ENCODE results near the gene LEFTY1. TPM values are rescaled to one million over a fixed set of nuclear protein-coding genes. Genes with fewer than 3 reads are reported as not detected.
"Not testable (repeated sequence)": the region's sequence is repeated elsewhere in the genome, so short reads cannot be mapped to it uniquely, and the experiment has no call there.

LEFTY1 gene, protein sequence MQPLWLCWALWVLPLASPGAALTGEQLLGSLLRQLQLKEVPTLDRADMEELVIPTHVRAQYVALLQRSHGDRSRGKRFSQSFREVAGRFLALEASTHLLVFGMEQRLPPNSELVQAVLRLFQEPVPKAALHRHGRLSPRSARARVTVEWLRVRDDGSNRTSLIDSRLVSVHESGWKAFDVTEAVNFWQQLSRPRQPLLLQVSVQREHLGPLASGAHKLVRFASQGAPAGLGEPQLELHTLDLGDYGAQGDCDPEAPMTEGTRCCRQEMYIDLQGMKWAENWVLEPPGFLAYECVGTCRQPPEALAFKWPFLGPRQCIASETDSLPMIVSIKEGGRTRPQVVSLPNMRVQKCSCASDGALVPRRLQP
- total RNA-seq: 0.39 TPM
- under 1 TPM in 2 of 4 donors, not detected in 2; 0.13 to 0.17 TPM for polyA plus RNA-seq

GRCh38 chr1:225888898-225889601 is at the start of gene LEFTY1:
Gene LEFTY1 (minus strand): TSS chr1:225889146. CDS start chr1:225889066, 80 bp downstream.
- H3K27ac ChIP-seq (ENCODE audit: insufficient read depth, low read length, poor library complexity, severe bottlenecking): no peak within 1 kb of the TSS
- H3K27me3 ChIP-seq (ENCODE audit: control insufficient read depth, insufficient read depth, low read length): no peaks in the 10 kb centered on the region
- Mint-ChIP-seq H3K27ac (peak within 1 kb of the TSS in 2 of 3 donors; percentile 36 to 65), H3K36me3 (no peaks in the 10 kb centered on the region), H3K4me1 (peaks cover 2 to 37% (median 7%) of the 10 kb centered on the region in 4 donors), H3K9me3 (peaks cover 0 to 2% (median 0%) of the 10 kb centered on the region in 7 donors), H3K27me3 (no peaks in the 10 kb centered on the region), H3K4me3 (peak within 1 kb of the TSS in 2 of 4 donors; percentile 38 to 49)
- H3K36me3 ChIP-seq (ENCODE audit: control insufficient read depth, insufficient read depth, low read length): no peaks in the 10 kb centered on the region
- peaks cover 4% of the 10 kb centered on the region for H3K4me1 ChIP-seq (ENCODE audit: control insufficient read depth, insufficient read depth, low read length, poor library complexity, severe bottlenecking)
- ATAC-seq (ENCODE audit: low read depth in 2 of 2): no peak
- no peaks in the 10 kb centered on the region for H3K9me3 ChIP-seq (ENCODE audit: control insufficient read depth in 2 of 2, low read length in 2 of 2)
- DNase-seq: no peak
- no peak within 1 kb of the TSS for H3K4me3 ChIP-seq (ENCODE audit: low read depth, low read length)

DNA sequence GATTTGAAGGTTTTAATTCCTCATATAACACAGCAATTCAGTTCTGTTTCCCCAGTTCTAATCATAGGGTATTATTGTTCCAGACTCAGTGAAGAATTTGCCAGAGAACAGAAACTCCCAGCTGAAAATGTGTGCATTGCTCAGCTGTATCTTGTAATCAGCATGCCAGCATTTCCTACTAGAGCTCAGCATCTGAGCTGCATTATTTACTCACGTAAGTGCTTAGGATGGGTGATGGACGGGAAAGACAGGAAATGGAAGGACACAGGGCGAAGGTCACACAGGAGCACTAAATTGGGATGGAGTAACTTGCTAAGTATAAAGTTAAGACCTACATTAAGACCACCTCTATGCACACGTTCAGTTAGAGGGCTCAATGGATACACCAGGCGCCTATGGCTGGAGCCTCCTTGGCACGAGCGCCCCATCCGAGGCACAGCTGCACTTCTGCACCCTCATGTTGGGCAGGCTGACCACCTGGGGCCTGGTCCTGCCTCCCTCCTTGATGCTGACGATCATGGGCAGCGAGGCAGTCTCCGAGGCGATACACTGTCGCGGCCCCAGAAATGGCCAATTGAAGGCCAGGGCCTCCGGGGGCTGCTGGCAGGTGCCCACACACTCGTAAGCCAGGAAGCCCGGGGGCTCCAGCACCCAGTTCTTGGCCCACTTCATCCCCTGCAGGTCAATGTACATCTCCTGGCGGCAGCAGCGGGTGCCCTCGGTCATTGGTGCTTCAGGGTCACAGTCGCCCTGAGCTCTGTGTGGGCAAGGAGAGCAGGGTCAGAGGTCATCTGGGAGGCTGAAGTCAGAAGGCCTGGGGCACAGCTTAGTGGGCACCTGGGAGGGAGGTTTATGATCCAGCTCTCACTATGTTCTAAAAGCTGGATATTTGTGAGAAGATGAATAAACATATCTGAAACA is 48.4 kb upstream of the LEFTY1 start:
- H3K4me3 Mint-ChIP-seq: no peak overlapping the region
- H3K36me3 ChIP-seq (ENCODE audit: control insufficient read depth, insufficient read depth, low read length): no peaks in the 10 kb centered on the region
- no peaks in the 10 kb centered on the region for H3K4me1 Mint-ChIP-seq
- no peak overlapping the region for H3K27ac ChIP-seq (ENCODE audit: insufficient read depth, low read length, poor library complexity, severe bottlenecking)
- peaks cover 3% of the 10 kb centered on the region for H3K27me3 Mint-ChIP-seq
- H3K36me3 Mint-ChIP-seq: no peaks in the 10 kb centered on the region
- ATAC-seq (ENCODE audit: low read depth in 2 of 2): no peak
- no peaks in the 10 kb centered on the region for H3K27me3 ChIP-seq (ENCODE audit: control insufficient read depth, insufficient read depth, low read length)
- H3K4me1 ChIP-seq (ENCODE audit: control insufficient read depth, insufficient read depth, low read length, poor library complexity, severe bottlenecking): no peaks in the 10 kb centered on the region
- H3K27ac Mint-ChIP-seq: no peak overlapping the region
- no peaks in the 10 kb centered on the region for H3K9me3 ChIP-seq (ENCODE audit: control insufficient read depth in 2 of 2, low read length in 2 of 2)
- no peak overlapping the region for H3K4me3 ChIP-seq (ENCODE audit: low read depth, low read length)
- no peaks in the 10 kb centered on the region for H3K9me3 Mint-ChIP-seq
- DNase-seq: no peak

GRCh38 chr1:225936523-225936922 is 47.6 kb upstream of the LEFTY1 start:
- Mint-ChIP-seq H3K36me3 (no peaks in the 10 kb centered on the region), H3K27me3 (peaks cover 10% of the 10 kb centered on the region), H3K4me3 (no peak overlapping the region), H3K27ac (no peak overlapping the region), H3K4me1 (peaks cover 0 to 1% (median 0%) of the 10 kb centered on the region in 4 donors), H3K9me3 (no peaks in the 10 kb centered on the region)
- Histone ChIP-seq H3K36me3 (ENCODE audit: control insufficient read depth, insufficient read depth, low read length) (no peaks in the 10 kb centered on the region), H3K27ac (ENCODE audit: insufficient read depth, low read length, poor library complexity, severe bottlenecking) (no peak overlapping the region), H3K4me3 (ENCODE audit: low read depth, low read length) (no peak overlapping the region), H3K4me1 (ENCODE audit: control insufficient read depth, insufficient read depth, low read length, poor library complexity, severe bottlenecking) (no peaks in the 10 kb centered on the region), H3K9me3 (ENCODE audit: control insufficient read depth in 2 of 2, low read length in 2 of 2) (no peaks in the 10 kb centered on the region), H3K27me3 (ENCODE audit: control insufficient read depth, insufficient read depth, low read length) (no peaks in the 10 kb centered on the region)
- no peak for ATAC-seq (ENCODE audit: low read depth in 2 of 2)
- DNase-seq: no peak

- not testable (repeated sequence) for H3K4me1 ChIP-seq (ENCODE audit: control insufficient read depth, insufficient read depth, low read length, poor library complexity, severe bottlenecking); H3K27me3 Mint-ChIP-seq; ATAC-seq (ENCODE audit: low read depth in 2 of 2); H3K36me3 ChIP-seq (ENCODE audit: control insufficient read depth, insufficient read depth, low read length); H3K4me3 ChIP-seq (ENCODE audit: low read depth, low read length); H3K9me3 ChIP-seq (ENCODE audit: control insufficient read depth in 2 of 2, low read length in 2 of 2); H3K9me3 Mint-ChIP-seq; H3K27ac ChIP-seq (ENCODE audit: insufficient read depth, low read length, poor library complexity, severe bottlenecking); H3K27me3 ChIP-seq (ENCODE audit: control insufficient read depth, insufficient read depth, low read length); H3K4me3 Mint-ChIP-seq; H3K27ac Mint-ChIP-seq; H3K4me1 Mint-ChIP-seq; H3K36me3 Mint-ChIP-seq; DNase-seq
Observed at GRCh38 chr1:225936086-225936485, 47.1 kb upstream of the LEFTY1 start.

DNA sequence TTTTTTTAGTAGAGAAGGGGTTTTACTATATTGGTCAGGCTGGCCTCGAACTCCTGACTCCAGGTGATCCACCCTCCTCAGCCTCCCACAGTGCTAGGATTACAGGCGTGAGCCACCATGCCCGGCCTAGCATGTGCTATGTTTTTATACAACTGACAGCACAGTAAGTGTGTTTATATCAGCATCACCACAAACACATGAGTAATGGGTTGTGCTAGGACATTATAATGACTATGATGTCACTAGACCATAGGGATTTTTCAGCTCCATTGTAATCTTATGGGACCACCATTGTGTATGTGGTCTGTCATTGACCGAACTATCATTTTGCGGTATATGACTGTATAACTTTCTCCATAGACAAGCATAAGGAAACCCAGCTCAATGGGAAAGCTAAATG is 45.8 kb upstream of the LEFTY1 start:
- ATAC-seq (ENCODE audit: low read depth in 2 of 2) (no peak), DNase-seq (no peak)
- no peaks in the 10 kb centered on the region for H3K27me3 ChIP-seq (ENCODE audit: control insufficient read depth, insufficient read depth, low read length)
- Mint-ChIP-seq H3K4me1 (peaks cover 0 to 3% (median 0%) of the 10 kb centered on the region in 4 donors), H3K4me3 (no peak overlapping the region), H3K9me3 (no peaks in the 10 kb centered on the region), H3K27ac (no peak overlapping the region), H3K36me3 (no peaks in the 10 kb centered on the region), H3K27me3 (peaks cover 10% of the 10 kb centered on the region)
- H3K4me1 ChIP-seq (ENCODE audit: control insufficient read depth, insufficient read depth, low read length, poor library complexity, severe bottlenecking): no peaks in the 10 kb centered on the region
- H3K36me3 ChIP-seq (ENCODE audit: control insufficient read depth, insufficient read depth, low read length): no peaks in the 10 kb centered on the region
- H3K4me3 ChIP-seq (ENCODE audit: low read depth, low read length): no peak overlapping the region
- no peaks in the 10 kb centered on the region for H3K9me3 ChIP-seq (ENCODE audit: control insufficient read depth in 2 of 2, low read length in 2 of 2)
- H3K27ac ChIP-seq (ENCODE audit: insufficient read depth, low read length, poor library complexity, severe bottlenecking): no peak overlapping the region

GRCh38 chr1:225933072-225933471 is 44.1 kb upstream of the LEFTY1 start:
- Histone ChIP-seq H3K9me3 (ENCODE audit: control insufficient read depth in 2 of 2, low read length in 2 of 2) (no peaks in the 10 kb centered on the region), H3K36me3 (ENCODE audit: control insufficient read depth, insufficient read depth, low read length) (no peaks in the 10 kb centered on the region), H3K27me3 (ENCODE audit: control insufficient read depth, insufficient read depth, low read length) (no peaks in the 10 kb centered on the region), H3K27ac (ENCODE audit: insufficient read depth, low read length, poor library complexity, severe bottlenecking) (no peak overlapping the region), H3K4me1 (ENCODE audit: control insufficient read depth, insufficient read depth, low read length, poor library complexity, severe bottlenecking) (no peaks in the 10 kb centered on the region), H3K4me3 (ENCODE audit: low read depth, low read length) (no peak overlapping the region)
- Mint-ChIP-seq H3K9me3 (no peaks in the 10 kb centered on the region), H3K27me3 (peaks cover 10% of the 10 kb centered on the region), H3K4me3 (no peak overlapping the region), H3K36me3 (no peaks in the 10 kb centered on the region), H3K27ac (no peak overlapping the region), H3K4me1 (peaks cover 0 to 13% (median 3%) of the 10 kb centered on the region in 4 donors)
- DNase-seq (no peak), ATAC-seq (ENCODE audit: low read depth in 2 of 2) (no peak)

- no peaks in the 10 kb centered on the region for H3K36me3 ChIP-seq (ENCODE audit: control insufficient read depth, insufficient read depth, low read length)
- no peaks in the 10 kb centered on the region for H3K9me3 ChIP-seq (ENCODE audit: control insufficient read depth in 2 of 2, low read length in 2 of 2)
- no peaks in the 10 kb centered on the region for H3K4me1 ChIP-seq (ENCODE audit: control insufficient read depth, insufficient read depth, low read length, poor library complexity, severe bottlenecking)
- no peaks in the 10 kb centered on the region for H3K27me3 ChIP-seq (ENCODE audit: control insufficient read depth, insufficient read depth, low read length)
- DNase-seq: no peak
- Mint-ChIP-seq H3K4me1 (peaks cover 0 to 14% (median 5%) of the 10 kb centered on the region in 4 donors), H3K27me3 (peaks cover 10% of the 10 kb centered on the region), H3K36me3 (no peaks in the 10 kb centered on the region), H3K27ac (peak overlapping the region in 2 of 3 donors; percentile 31 to 80), H3K4me3 (no peak overlapping the region), H3K9me3 (no peaks in the 10 kb centered on the region)
- H3K4me3 ChIP-seq (ENCODE audit: low read depth, low read length): no peak overlapping the region
- no peak overlapping the region for H3K27ac ChIP-seq (ENCODE audit: insufficient read depth, low read length, poor library complexity, severe bottlenecking)
- ATAC-seq (ENCODE audit: low read depth in 2 of 2): no peak
Observed at GRCh38 chr1:225931270-225932136, 42.6 kb upstream of the LEFTY1 start.
